Measurements from ENCODE around the gene BDNF.
"Not testable (repeated sequence)": the region's sequence is repeated elsewhere in the genome, so short reads cannot be mapped to it uniquely, and the experiment has no call there.

The BDNF gene

GRCh38 chr11:27700351-27701301 is at the start of gene BDNF:
TSS of gene BDNF (minus strand) at chr11:27700455. CDS start at chr11:27658564, 41,891 bp downstream.
- DNase-seq (ENCODE audit: low read depth in 2 of 2): no peak

GRCh38 chr11:27740362-27741013 is 40.2 kb upstream of the BDNF start:
- DNase-seq (ENCODE audit: low read depth in 2 of 2): no peak

GRCh38 chr11:27735281-27735680 is 35.0 kb upstream of the BDNF start:
- DNase-seq (ENCODE audit: low read depth in 2 of 2): no peak

- not testable (repeated sequence) for DNase-seq (ENCODE audit: low read depth in 2 of 2)
Observed at GRCh38 chr11:27731803-27732202, 31.5 kb upstream of the BDNF start.

GRCh38 chr11:27726981-27727380 is 26.7 kb upstream of the BDNF start:
- no peak for DNase-seq (ENCODE audit: low read depth in 2 of 2)

GRCh38 chr11:27723687-27724086 is 23.4 kb upstream of the BDNF start:
- DNase-seq (ENCODE audit: low read depth in 2 of 2): no peak

- DNase-seq (ENCODE audit: low read depth in 2 of 2): no peak
Observed at GRCh38 chr11:27722953-27723344, 22.7 kb upstream of the BDNF start.

GRCh38 chr11:27722117-27722952 is 22.1 kb upstream of the BDNF start:
- peak in 1 of 2 donors; percentile 2 for DNase-seq (ENCODE audit: low read depth in 2 of 2)

- no peak for DNase-seq (ENCODE audit: low read depth in 2 of 2)
Observed at GRCh38 chr11:27721264-27722116, 21.2 kb upstream of the BDNF start.

GRCh38 chr11:27720277-27720830 is 20.1 kb upstream of the BDNF start:
- no peak for DNase-seq (ENCODE audit: low read depth in 2 of 2)

GRCh38 chr11:27719546-27719925 is 19.3 kb upstream of the BDNF start:
- DNase-seq (ENCODE audit: low read depth in 2 of 2): no peak

GRCh38 chr11:27718863-27719545 is 18.7 kb upstream of the BDNF start:
- no peak for DNase-seq (ENCODE audit: low read depth in 2 of 2)

GRCh38 chr11:27718346-27718862 is 18.1 kb upstream of the BDNF start:
- DNase-seq (ENCODE audit: low read depth in 2 of 2): no peak

GRCh38 chr11:27717801-27718229 is 17.6 kb upstream of the BDNF start:
- DNase-seq (ENCODE audit: low read depth in 2 of 2): no peak

- DNase-seq (ENCODE audit: low read depth in 2 of 2): no peak
Observed at GRCh38 chr11:27717377-27717776, 17.1 kb upstream of the BDNF start.

GRCh38 chr11:27716835-27717234 is 16.6 kb upstream of the BDNF start:
- no peak for DNase-seq (ENCODE audit: low read depth in 2 of 2)

GRCh38 chr11:27716216-27716615 is 16.0 kb upstream of the BDNF start:
- no peak for DNase-seq (ENCODE audit: low read depth in 2 of 2)

- DNase-seq (ENCODE audit: low read depth in 2 of 2): no peak
Observed at GRCh38 chr11:27711725-27712124, 11.5 kb upstream of the BDNF start.

GRCh38 chr11:27710536-27710935 is 10.3 kb upstream of the BDNF start:
- DNase-seq (ENCODE audit: low read depth in 2 of 2): no peak

GRCh38 chr11:27707676-27708075 is 7.4 kb upstream of the BDNF start:
- no peak for DNase-seq (ENCODE audit: low read depth in 2 of 2)
